Neural cell (in vitro differentiated cells): ENCODE measurements around the gene RAET1E. TPM values are rescaled to one million over a fixed set of nuclear protein-coding genes. Genes with fewer than 3 reads are reported as not detected.
"Not testable (repeated sequence)": the region's sequence is repeated elsewhere in the genome, so short reads cannot be mapped to it uniquely, and the experiment has no call there.

Source experiments
- H2AFZ ChIP-seq: fragments of 200-600, 300-800 bp; sonication (generic), shearing (Covaris generic); 2 replicates; pipeline ENCODE4 v1.6.0; 2014; ENCODE audit warnings: low read depth, mild to moderate bottlenecking, antibody characterized with exemption, low read length, moderate library complexity
- H3F3A ChIP-seq: fragments of 200-600 bp; shearing (Covaris generic); 2 replicates; pipeline ENCODE4 v1.6.1; 2016; ENCODE audit warnings: mild to moderate bottlenecking, moderate library complexity, mixed read lengths, antibody characterized with exemption, low read length; ENCODE audit not compliant: insufficient read depth, poor library complexity, severe bottlenecking
- H3K27ac ChIP-seq: fragments of 200-600, 300-800 bp; sonication (generic), shearing (Covaris generic); 2 replicates; pipeline ENCODE4 v1.5.1; 2014; ENCODE audit warnings: mild to moderate bottlenecking, low read length, moderate library complexity
- H3K27me3 ChIP-seq: fragments of 300-800, 200-600 bp; sonication (generic), shearing (Covaris generic); 2 replicates; pipeline ENCODE4 v1.6.0; 2014; ENCODE audit warnings: mild to moderate bottlenecking, low read depth, low read length, moderate library complexity; ENCODE audit not compliant: insufficient read depth
- H3K36me3 ChIP-seq: fragments of 300-800, 200-600 bp; sonication (generic), shearing (Covaris generic); 2 replicates; pipeline ENCODE4 v1.5.1; 2014; ENCODE audit warnings: mild to moderate bottlenecking, antibody characterized with exemption, low read length, moderate library complexity; ENCODE audit not compliant: insufficient read depth
- H3K4me2 ChIP-seq: fragments of 300-800, 200-600 bp; sonication (generic), shearing (Covaris generic); 2 replicates; pipeline ENCODE4 v1.6.0; 2014; ENCODE audit warnings: mild to moderate bottlenecking, low read length
- H3K4me3 ChIP-seq: fragments of 300-800, 200-600 bp; sonication (generic), shearing (Covaris generic); 2 replicates; pipeline ENCODE4 v1.5.1; 2014; ENCODE audit warnings: mild to moderate bottlenecking, low read length, moderate library complexity
- H3K79me2 ChIP-seq: fragments of 200-600 bp; shearing (Covaris generic); replicated peaks from 2 replicates; pipeline ENCODE4 v1.6.0; 2014; ENCODE audit warnings: mild to moderate bottlenecking, low read length, moderate library complexity; ENCODE audit not compliant: insufficient read depth
- H3K9ac ChIP-seq: fragments of 300-800, 200-600 bp; sonication (generic), shearing (Covaris generic); 2 replicates; pipeline ENCODE4 v1.6.1; 2016; ENCODE audit warnings: mild to moderate bottlenecking, low read length, mixed read lengths
- H3K9me2 ChIP-seq: fragments of 200-600 bp; shearing (Covaris generic); 2 replicates; pipeline ENCODE4 v1.6.1; 2016; ENCODE audit warnings: mild to moderate bottlenecking, low read length, mixed read lengths; ENCODE audit not compliant: insufficient read depth
- H3K9me3 ChIP-seq: fragments of 200-600, 300-800 bp; sonication (generic), shearing (Covaris generic); 2 replicates; pipeline ENCODE4 v1.6.1; 2016; ENCODE audit warnings: mild to moderate bottlenecking, mixed run types, low read length, moderate library complexity, mixed read lengths
- H4K20me1 ChIP-seq: fragments of 200-600 bp; shearing (Covaris generic); 2 replicates; pipeline ENCODE4 v1.6.1; 2016; ENCODE audit warnings: mild to moderate bottlenecking, mixed run types; ENCODE audit not compliant: insufficient read depth
- EP300 ChIP-seq: fragments of 450-650 bp; conservative IDR thresholded peaks from 2 replicates; pipeline ENCODE4 v1.6.1; 2014; ENCODE audit warnings: antibody characterized with exemption, mild to moderate bottlenecking, moderate library complexity; ENCODE audit not compliant: poor library complexity, severe bottlenecking
- EZH2 ChIP-seq: fragments of 200-600, 300-800 bp; shearing (Covaris generic), sonication (generic); IDR thresholded peaks from 2 replicates; pipeline ENCODE4 v1.6.1; 2014; ENCODE audit warnings: antibody characterized with exemption, low read length, borderline replicate concordance, mild to moderate bottlenecking; ENCODE audit not compliant: insufficient read depth, poor library complexity, severe bottlenecking
- MXI1 ChIP-seq: fragments of 450-650 bp; conservative IDR thresholded peaks from 2 replicates; pipeline ENCODE4 v1.6.1; 2014; ENCODE audit warnings: antibody characterized with exemption, mild to moderate bottlenecking; ENCODE audit not compliant: poor library complexity, severe bottlenecking
- POLR2AphosphoS5 ChIP-seq: IDR thresholded peaks from 2 replicates; pipeline ENCODE4 v1.6.1; 2012
- RAD21 ChIP-seq: fragments of 450-650 bp; conservative IDR thresholded peaks from 2 replicates; pipeline ENCODE4 v1.6.1; 2014; ENCODE audit warnings: antibody characterized with exemption, mild to moderate bottlenecking, moderate library complexity
- SMC3 ChIP-seq: fragments of 450-650 bp; conservative IDR thresholded peaks from 2 replicates; pipeline ENCODE4 v1.6.1; 2014; ENCODE audit warnings: antibody characterized with exemption, mild to moderate bottlenecking, moderate library complexity; ENCODE audit not compliant: poor library complexity
- TAF1 ChIP-seq: IDR thresholded peaks from 2 replicates; pipeline ENCODE4 v1.6.1; 2012; ENCODE audit warnings: low read depth
- polyA plus RNA-seq: library from polyadenylated mRNA; depleted of rRNA; stranded (reverse); fragments of >200 nt; gene quantifications from 2 replicates; pipeline ENCODE4 v1.2.3, GENCODE V29; 2014
- TF ChIP-seq, protein P1 (sequence below): fragments of 450-650 bp; IDR thresholded peaks from 2 replicates; pipeline ENCODE4 v1.5.1; 2014; ENCODE audit warnings: antibody characterized with exemption, mild to moderate bottlenecking, moderate library complexity; ENCODE audit not compliant: poor library complexity, severe bottlenecking
- TF ChIP-seq, protein P2 (sequence below): IDR thresholded peaks from 2 replicates; pipeline ENCODE4 v1.6.1; 2012; ENCODE audit warnings: borderline replicate concordance

Gene RAET1E
- polyA plus RNA-seq, 1 donor from 2014 or later, result not detected

- H3F3A ChIP-seq, result no peaks in the 10 kb centered on the region
- no peaks in the 10 kb centered on the region for H3K36me3 ChIP-seq
- no peak overlapping the region for H3K4me2 ChIP-seq
- no peaks in the 10 kb centered on the region for H3K9me2 ChIP-seq
- H3K4me3 ChIP-seq, result no peak overlapping the region
- no peaks in the 10 kb centered on the region for H4K20me1 ChIP-seq
- H3K27me3 ChIP-seq, result peaks cover 68% of the 10 kb centered on the region
- no peaks in the 10 kb centered on the region for H3K79me2 ChIP-seq
- H3K9me3 ChIP-seq, result peaks cover 1% of the 10 kb centered on the region
- no peak for TF ChIP-seq EZH2
- TF ChIP-seq TAF1, result no peak
- TF ChIP-seq POLR2AphosphoS5, result no peak
- TF ChIP-seq SMC3, result no peak
- TF ChIP-seq, protein P1, sequence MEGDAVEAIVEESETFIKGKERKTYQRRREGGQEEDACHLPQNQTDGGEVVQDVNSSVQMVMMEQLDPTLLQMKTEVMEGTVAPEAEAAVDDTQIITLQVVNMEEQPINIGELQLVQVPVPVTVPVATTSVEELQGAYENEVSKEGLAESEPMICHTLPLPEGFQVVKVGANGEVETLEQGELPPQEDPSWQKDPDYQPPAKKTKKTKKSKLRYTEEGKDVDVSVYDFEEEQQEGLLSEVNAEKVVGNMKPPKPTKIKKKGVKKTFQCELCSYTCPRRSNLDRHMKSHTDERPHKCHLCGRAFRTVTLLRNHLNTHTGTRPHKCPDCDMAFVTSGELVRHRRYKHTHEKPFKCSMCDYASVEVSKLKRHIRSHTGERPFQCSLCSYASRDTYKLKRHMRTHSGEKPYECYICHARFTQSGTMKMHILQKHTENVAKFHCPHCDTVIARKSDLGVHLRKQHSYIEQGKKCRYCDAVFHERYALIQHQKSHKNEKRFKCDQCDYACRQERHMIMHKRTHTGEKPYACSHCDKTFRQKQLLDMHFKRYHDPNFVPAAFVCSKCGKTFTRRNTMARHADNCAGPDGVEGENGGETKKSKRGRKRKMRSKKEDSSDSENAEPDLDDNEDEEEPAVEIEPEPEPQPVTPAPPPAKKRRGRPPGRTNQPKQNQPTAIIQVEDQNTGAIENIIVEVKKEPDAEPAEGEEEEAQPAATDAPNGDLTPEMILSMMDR, result no peak
- TF ChIP-seq, protein P2, sequence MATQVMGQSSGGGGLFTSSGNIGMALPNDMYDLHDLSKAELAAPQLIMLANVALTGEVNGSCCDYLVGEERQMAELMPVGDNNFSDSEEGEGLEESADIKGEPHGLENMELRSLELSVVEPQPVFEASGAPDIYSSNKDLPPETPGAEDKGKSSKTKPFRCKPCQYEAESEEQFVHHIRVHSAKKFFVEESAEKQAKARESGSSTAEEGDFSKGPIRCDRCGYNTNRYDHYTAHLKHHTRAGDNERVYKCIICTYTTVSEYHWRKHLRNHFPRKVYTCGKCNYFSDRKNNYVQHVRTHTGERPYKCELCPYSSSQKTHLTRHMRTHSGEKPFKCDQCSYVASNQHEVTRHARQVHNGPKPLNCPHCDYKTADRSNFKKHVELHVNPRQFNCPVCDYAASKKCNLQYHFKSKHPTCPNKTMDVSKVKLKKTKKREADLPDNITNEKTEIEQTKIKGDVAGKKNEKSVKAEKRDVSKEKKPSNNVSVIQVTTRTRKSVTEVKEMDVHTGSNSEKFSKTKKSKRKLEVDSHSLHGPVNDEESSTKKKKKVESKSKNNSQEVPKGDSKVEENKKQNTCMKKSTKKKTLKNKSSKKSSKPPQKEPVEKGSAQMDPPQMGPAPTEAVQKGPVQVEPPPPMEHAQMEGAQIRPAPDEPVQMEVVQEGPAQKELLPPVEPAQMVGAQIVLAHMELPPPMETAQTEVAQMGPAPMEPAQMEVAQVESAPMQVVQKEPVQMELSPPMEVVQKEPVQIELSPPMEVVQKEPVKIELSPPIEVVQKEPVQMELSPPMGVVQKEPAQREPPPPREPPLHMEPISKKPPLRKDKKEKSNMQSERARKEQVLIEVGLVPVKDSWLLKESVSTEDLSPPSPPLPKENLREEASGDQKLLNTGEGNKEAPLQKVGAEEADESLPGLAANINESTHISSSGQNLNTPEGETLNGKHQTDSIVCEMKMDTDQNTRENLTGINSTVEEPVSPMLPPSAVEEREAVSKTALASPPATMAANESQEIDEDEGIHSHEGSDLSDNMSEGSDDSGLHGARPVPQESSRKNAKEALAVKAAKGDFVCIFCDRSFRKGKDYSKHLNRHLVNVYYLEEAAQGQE, result no peak
- TF ChIP-seq RAD21, result no peak
- TF ChIP-seq MXI1, result no peak
- no peak for TF ChIP-seq EP300
- no peak overlapping the region for H2AFZ ChIP-seq
- no peak overlapping the region for H3K27ac ChIP-seq
- no peak overlapping the region for H3K9ac ChIP-seq
Observed at GRCh38 chr6:149921361-149921760, 23.4 kb upstream of the RAET1E start.

GRCh38 chr6:149919834-149920225, 21.9 kb upstream of the RAET1E start:
- Histone ChIP-seq H3K9ac (no peak overlapping the region), H3K9me3 (no peaks in the 10 kb centered on the region), H2AFZ (no peak overlapping the region), H3K79me2 (no peaks in the 10 kb centered on the region), H3K4me3 (no peak overlapping the region), H3K27ac (no peak overlapping the region), H3K36me3 (no peaks in the 10 kb centered on the region), H4K20me1 (no peaks in the 10 kb centered on the region), H3K4me2 (no peak overlapping the region), H3F3A (no peaks in the 10 kb centered on the region), H3K27me3 (peaks cover 53% of the 10 kb centered on the region), H3K9me2 (no peaks in the 10 kb centered on the region)
- TF ChIP-seq EZH2, result no peak
- no peak for TF ChIP-seq TAF1
- no peak for TF ChIP-seq MXI1
- TF ChIP-seq RAD21, result no peak
- TF ChIP-seq, protein P2, result no peak
- TF ChIP-seq POLR2AphosphoS5, result no peak
- TF ChIP-seq EP300, result no peak
- TF ChIP-seq, protein P1, result no peak
- no peak for TF ChIP-seq SMC3

GRCh38 chr6:149919126-149919833, 21.4 kb upstream of the RAET1E start:
- H3F3A ChIP-seq, H2AFZ ChIP-seq: not testable (repeated sequence)
- H3K27me3 ChIP-seq, result peaks cover 47% of the 10 kb centered on the region

More at GRCh38 chr6:149919126-149919833, 21.4 kb upstream of the RAET1E start:
- not testable (repeated sequence) for H3K4me2 ChIP-seq, H3K27ac ChIP-seq, H3K9ac ChIP-seq, H4K20me1 ChIP-seq, H3K9me2 ChIP-seq, H3K4me3 ChIP-seq, H3K79me2 ChIP-seq, H3K9me3 ChIP-seq, H3K36me3 ChIP-seq
